Stimulated activated memory B cell treated with anti-CD40 and anti-IgM and Interleukin-4, amounts not matched to agents 10 μg/mL and 1 μg/mL and 100 μg/mL, for 72 hours (primary cell): Measurements from ENCODE around the gene PCDHA11.
"Not testable (repeated sequence)": the region's sequence is repeated elsewhere in the genome, so short reads cannot be mapped to it uniquely, and the experiment has no call there.

Experiments used
- ATAC-seq: fragments of 150-1000 bp; cut with Tn5 transposase; 2 replicates; pipeline ENCODE4 v1.10.0; 2021
- H3K27ac Mint-ChIP-seq: one replicate; pipeline ENCODE4 v1.8.0; 2022; ENCODE audit warnings: mild to moderate bottlenecking, mixed read lengths
- H3K27me3 Mint-ChIP-seq: one replicate; pipeline ENCODE4 v1.8.0; 2022; ENCODE audit warnings: mixed read lengths
- H3K36me3 Mint-ChIP-seq: one replicate; pipeline ENCODE4 v1.8.0; 2022; ENCODE audit warnings: mixed read lengths
- H3K4me1 Mint-ChIP-seq: one replicate; pipeline ENCODE4 v1.8.0; 2022; ENCODE audit warnings: mixed read lengths
- H3K4me3 Mint-ChIP-seq: one replicate; pipeline ENCODE4 v1.8.0; 2022; ENCODE audit warnings: mild to moderate bottlenecking, moderate library complexity, mixed read lengths
- H3K9me3 Mint-ChIP-seq: one replicate; pipeline ENCODE4 v1.8.0; 2022; ENCODE audit warnings: mixed read lengths

The PCDHA11 gene

DNA sequence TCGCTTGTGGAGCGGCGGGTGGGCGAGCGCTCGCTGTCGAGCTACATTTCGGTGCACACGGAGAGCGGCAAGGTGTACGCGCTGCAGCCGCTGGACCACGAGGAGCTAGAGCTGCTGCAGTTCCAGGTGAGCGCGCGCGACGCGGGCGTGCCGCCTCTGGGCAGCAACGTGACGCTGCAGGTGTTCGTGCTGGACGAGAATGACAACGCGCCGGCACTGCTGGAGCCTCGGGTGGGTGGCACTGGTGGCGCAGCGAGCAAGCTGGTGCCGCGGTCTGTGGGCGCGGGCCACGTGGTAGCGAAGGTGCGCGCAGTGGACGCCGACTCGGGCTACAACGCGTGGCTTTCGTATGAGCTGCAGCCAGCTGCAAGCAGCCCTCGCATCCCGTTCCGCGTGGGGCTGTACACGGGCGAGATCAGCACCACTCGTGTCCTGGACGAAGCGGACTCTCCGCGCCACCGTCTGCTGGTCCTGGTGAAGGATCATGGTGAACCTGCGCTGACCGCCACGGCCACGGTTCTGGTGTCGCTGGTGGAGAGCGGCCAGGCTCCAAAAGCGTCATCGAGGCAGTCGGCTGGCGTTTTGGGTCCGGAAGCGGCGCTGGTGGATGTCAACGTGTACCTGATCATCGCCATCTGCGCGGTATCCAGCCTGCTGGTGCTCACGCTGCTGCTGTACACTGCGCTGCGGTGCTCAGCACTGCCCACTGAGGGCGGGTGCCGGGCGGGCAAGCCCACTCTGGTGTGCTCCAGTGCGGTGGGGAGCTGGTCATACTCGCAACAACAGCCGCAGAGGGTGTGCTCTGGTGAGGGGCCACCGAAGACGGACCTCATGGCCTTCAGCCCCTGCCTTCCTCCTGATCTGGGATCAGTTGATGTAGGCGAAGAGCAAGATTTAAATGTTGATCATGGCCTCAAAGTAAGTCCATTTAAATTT, 25.7 kb upstream of the PCDHA11 start:
- Mint-ChIP-seq H3K36me3 (no peaks in the 10 kb centered on the region), H3K27ac (no peak overlapping the region), H3K9me3 (no peaks in the 10 kb centered on the region), H3K4me1 (no peaks in the 10 kb centered on the region), H3K4me3 (no peak overlapping the region), H3K27me3 (peaks cover 35% of the 10 kb centered on the region)
- no peak for ATAC-seq

DNA sequence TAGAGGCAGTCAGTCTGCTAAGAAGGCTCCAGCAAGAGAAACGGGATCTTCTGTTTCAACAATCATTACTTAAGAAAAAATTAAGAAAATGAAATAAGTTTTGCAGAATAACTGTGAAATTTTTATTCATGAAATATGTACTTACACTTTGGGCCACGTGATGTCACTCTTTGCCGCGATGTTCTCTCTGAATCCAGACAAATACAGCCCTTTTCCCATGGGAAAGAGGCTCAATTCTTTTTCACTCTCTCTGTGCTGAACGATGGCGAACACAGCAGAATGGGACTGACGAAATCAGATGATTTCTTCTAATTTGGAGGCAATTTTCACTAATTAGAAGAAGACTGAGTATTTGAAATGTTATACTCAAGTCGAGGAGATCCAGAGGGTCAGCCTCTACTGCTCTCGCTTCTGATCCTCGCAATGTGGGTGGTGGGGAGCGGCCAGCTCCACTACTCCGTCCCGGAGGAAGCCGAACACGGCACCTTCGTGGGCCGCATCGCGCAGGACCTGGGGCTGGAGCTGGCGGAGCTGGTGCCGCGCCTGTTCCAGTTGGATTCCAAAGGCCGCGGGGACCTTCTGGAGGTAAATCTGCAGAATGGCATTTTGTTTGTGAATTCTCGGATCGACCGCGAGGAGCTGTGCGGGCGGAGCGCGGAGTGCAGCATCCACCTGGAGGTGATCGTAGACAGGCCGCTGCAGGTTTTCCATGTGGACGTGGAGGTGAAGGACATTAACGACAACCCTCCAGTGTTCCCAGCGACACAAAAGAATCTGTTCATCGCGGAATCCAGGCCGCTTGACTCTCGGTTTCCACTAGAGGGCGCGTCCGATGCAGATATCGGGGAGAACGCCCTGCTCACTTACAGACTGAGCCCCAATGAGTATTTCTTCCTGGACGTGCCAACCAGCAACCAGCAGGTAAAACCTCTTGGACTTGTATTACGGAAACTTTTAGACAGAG, 20.3 kb upstream of the PCDHA11 start, which contains the start of gene PCDHA9:
Gene PCDHA9 (plus strand): TSS at position 244 of the 964 bp plus-strand sequence. CDS start 114 bp downstream, at position 358.
- H3K4me1 Mint-ChIP-seq, H3K9me3 Mint-ChIP-seq, ATAC-seq, H3K27ac Mint-ChIP-seq, H3K4me3 Mint-ChIP-seq, H3K36me3 Mint-ChIP-seq: not testable (repeated sequence)
- H3K27me3 Mint-ChIP-seq = peaks cover 34% of the 10 kb centered on the region

- ATAC-seq, H3K4me3 Mint-ChIP-seq, H3K9me3 Mint-ChIP-seq, H3K36me3 Mint-ChIP-seq, H3K27ac Mint-ChIP-seq, H3K4me1 Mint-ChIP-seq: not testable (repeated sequence)
- H3K27me3 Mint-ChIP-seq = peaks cover 35% of the 10 kb centered on the region
Observed at GRCh38 chr5:140849831-140850634, 18.7 kb upstream of the PCDHA11 start.

GRCh38 chr5:140855772-140856674, 12.7 kb upstream of the PCDHA11 start, which contains the start of gene PCDHA10:
Gene PCDHA10, plus strand, starts transcription at chr5:140855897. Its CDS starts 152 bp downstream, at chr5:140856049.
- Mint-ChIP-seq H3K27ac (no peak within 1 kb of the TSS), H3K4me1 (no peaks in the 10 kb centered on the region), H3K9me3 (peaks cover 6% of the 10 kb centered on the region), H3K27me3 (peaks cover 10% of the 10 kb centered on the region), H3K4me3 (no peak within 1 kb of the TSS), H3K36me3 (no peaks in the 10 kb centered on the region)
- ATAC-seq = no peak

DNA sequence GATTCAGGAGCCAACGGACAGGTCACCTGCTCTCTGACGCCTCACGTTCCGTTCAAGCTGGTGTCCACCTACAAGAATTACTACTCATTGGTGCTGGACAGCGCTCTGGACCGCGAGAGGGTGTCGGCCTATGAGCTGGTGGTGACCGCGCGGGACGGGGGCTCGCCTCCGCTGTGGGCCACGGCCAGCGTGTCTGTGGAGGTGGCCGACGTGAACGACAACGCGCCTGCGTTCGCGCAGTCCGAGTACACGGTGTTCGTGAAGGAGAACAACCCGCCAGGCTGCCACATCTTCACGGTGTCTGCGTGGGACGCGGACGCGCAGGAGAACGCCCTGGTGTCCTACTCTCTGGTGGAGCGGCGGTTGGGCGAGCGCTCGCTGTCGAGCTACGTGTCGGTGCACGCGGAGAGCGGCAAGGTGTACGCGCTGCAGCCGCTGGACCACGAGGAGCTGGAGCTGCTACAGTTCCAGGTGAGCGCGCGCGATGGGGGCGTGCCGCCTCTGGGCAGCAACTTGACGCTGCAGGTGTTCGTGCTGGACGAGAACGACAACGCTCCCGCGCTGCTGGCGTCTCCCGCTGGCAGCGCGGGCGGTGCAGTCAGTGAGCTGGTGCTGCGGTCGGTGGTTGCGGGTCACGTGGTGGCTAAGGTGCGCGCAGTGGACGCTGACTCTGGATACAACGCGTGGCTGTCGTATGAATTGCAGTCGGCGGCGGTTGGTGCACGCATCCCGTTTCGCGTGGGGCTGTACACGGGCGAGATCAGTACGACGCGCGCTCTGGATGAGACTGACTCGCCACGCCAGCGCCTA, 11.4 kb upstream of the PCDHA11 start:
- peaks cover 10% of the 10 kb centered on the region for H3K27me3 Mint-ChIP-seq
- H3K36me3 Mint-ChIP-seq = no peaks in the 10 kb centered on the region
- H3K4me1 Mint-ChIP-seq = no peaks in the 10 kb centered on the region
- H3K4me3 Mint-ChIP-seq = no peak overlapping the region
- peaks cover 6% of the 10 kb centered on the region for H3K9me3 Mint-ChIP-seq
- no peak overlapping the region for H3K27ac Mint-ChIP-seq
- ATAC-seq = no peak

DNA sequence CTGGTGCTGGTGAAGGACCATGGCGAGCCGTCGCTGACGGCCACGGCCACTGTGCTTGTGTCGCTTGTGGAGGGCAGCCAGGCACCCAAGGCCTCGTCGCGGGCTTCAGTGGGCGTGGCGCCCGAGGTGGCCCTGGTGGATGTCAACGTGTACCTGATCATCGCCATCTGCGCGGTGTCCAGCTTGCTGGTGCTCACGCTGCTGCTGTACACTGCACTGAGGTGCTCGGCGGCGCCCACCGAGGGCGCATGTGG, 10.8 kb upstream of the PCDHA11 start:
- H3K4me1 Mint-ChIP-seq = no peaks in the 10 kb centered on the region
- H3K9me3 Mint-ChIP-seq = peaks cover 6% of the 10 kb centered on the region
- no peak for ATAC-seq
- H3K4me3 Mint-ChIP-seq = no peak overlapping the region
- H3K27ac Mint-ChIP-seq = no peak overlapping the region
- H3K36me3 Mint-ChIP-seq = no peaks in the 10 kb centered on the region
- peaks cover 6% of the 10 kb centered on the region for H3K27me3 Mint-ChIP-seq

- ATAC-seq = no peak
- H3K36me3 Mint-ChIP-seq = no peaks in the 10 kb centered on the region
- H3K4me1 Mint-ChIP-seq = no peaks in the 10 kb centered on the region
- H3K9me3 Mint-ChIP-seq = no peaks in the 10 kb centered on the region
- H3K4me3 Mint-ChIP-seq = no peak overlapping the region
- no peaks in the 10 kb centered on the region for H3K27me3 Mint-ChIP-seq
- no peak overlapping the region for H3K27ac Mint-ChIP-seq
Observed at GRCh38 chr5:140862441-140863295, 6.1 kb upstream of the PCDHA11 start.

DNA sequence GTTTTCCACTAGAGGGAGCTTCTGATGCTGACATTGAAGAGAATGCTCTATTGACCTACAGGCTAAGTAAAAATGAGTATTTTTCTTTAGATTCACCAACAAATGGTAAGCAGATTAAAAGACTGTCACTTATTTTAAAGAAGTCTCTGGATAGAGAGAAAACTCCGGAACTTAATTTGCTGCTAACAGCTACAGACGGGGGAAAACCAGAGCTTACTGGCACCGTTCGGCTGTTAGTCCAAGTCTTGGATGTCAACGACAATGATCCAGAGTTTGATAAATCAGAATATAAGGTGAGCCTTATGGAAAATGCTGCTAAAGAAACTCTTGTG, 764 bp downstream of the PCDHA11 start:
- no peak for ATAC-seq
- Mint-ChIP-seq H3K27me3 (no peaks in the 10 kb centered on the region), H3K36me3 (no peaks in the 10 kb centered on the region), H3K4me1 (no peaks in the 10 kb centered on the region), H3K4me3 (no peak overlapping the region), H3K9me3 (no peaks in the 10 kb centered on the region), H3K27ac (no peak overlapping the region)

- Mint-ChIP-seq H3K27ac (no peak overlapping the region), H3K27me3 (no peaks in the 10 kb centered on the region), H3K9me3 (no peaks in the 10 kb centered on the region), H3K36me3 (no peaks in the 10 kb centered on the region), H3K4me3 (no peak overlapping the region), H3K4me1 (no peaks in the 10 kb centered on the region)
- ATAC-seq = no peak
Observed at GRCh38 chr5:140870221-140871201, 1.8 kb downstream of the PCDHA11 start.

GRCh38 chr5:140875085-140876065, 6.6 kb downstream of the PCDHA11 start, which contains the start of gene PCDHA12:
Gene PCDHA12, plus strand, starts transcription at chr5:140875308. Its CDS starts 165 bp downstream, at chr5:140875473.
- Mint-ChIP-seq H3K4me3 (no peak within 1 kb of the TSS), H3K9me3 (peaks cover 6% of the 10 kb centered on the region), H3K27ac (no peak within 1 kb of the TSS), H3K36me3 (no peaks in the 10 kb centered on the region), H3K4me1 (no peaks in the 10 kb centered on the region), H3K27me3 (peaks cover 20% of the 10 kb centered on the region)
- ATAC-seq = no peak
